ENCODE measurements around the gene TEC.
A peak's percentile ranks its signal among the peaks of the same experiment; 100 is the strongest.

TEC gene

GRCh38 chr4:48153791-48154550 lies 115.7 kb downstream of the TEC start:
- no peak for DNase-seq

- DNase-seq: no peak
These were observed 117.4 kb downstream of the TEC start for GRCh38 chr4:48152259-48152658.

- DNase-seq: no peak
These were observed 119.7 kb downstream of the TEC start for GRCh38 chr4:48149827-48150370.

GRCh38 chr4:48147621-48148020 lies 122.0 kb downstream of the TEC start:
- DNase-seq: no peak

GRCh38 chr4:48141048-48141447 lies 128.6 kb downstream of the TEC start:
- DNase-seq: no peak

DNA sequence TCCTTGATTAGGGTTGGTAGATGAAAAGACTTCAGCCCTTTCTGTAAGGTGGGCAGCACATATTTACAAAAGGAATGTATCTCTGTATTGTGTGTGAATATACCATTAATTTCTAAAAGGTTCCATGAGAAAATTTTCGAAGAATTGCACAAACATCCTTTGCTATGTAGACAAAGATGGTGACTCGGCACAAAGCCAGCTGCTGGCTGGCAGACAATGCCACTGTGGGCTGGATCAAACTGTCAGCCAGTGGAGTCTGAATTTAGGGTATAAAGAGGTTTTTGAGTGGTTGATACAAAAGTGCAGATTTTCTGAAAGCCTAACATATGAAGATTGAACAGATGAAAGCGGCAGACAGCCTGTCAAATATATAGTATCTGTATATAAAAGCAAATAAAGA lies 129.9 kb downstream of the TEC start:
- DNase-seq: no peak

DNA sequence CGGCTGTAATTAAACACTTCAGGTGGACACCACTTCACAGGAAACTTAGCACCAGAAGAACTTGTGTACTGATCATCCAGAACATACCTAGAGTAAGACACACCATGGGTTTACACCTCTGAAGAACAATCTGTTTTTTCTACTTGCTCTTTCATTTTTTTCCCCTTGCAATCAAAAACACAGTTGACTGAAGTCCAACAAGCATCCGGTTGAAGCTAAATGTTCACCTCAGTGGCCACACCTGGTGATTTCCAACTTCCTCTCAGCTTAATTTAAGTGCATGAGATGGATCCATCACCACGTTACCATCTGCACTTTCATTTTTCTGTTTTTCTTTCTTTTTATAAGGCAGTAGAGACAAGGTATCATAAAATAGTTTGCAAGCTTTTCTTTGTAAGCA lies 130.7 kb downstream of the TEC start:
- no peak for DNase-seq

DNA sequence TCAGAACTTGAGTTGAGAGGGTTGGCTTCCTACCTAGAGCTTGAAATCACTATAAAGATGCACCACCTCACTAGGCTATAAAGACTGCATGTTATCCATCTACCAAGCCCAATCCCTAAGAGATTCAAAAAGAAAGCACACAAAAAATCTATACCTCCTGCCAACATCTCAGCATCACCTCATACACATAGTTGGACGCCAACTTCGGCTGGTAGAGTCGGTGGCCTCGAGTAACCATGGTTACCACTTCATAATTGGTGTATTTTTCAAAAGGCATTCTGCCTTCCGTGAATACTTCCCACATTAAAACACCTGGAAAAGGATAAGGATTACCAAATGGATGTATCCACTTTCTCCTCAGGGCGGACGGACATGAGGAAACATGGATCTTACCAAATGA lies 131.1 kb downstream of the TEC start:
- DNase-seq: no peak

GRCh38 chr4:48137846-48138245 lies 131.8 kb downstream of the TEC start:
- no peak for DNase-seq

DNA sequence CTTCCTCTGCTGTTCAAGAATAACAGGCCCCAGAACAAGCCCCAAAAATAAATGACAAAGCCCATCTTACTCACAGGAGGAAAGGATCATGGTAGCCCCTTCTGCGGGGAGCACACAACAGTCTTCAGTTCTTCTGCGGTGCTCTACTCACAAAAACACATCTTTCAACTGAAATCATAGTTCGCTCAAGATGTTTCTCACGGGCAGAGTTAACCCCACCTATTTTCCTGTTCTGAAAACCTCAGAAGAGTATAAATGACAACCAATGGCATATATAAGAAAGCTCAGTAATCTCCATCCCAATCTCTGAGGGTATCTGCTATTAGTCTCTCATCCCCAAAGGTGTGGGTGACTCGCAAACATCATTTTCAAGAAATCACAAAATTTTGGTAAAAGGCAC lies 135.6 kb downstream of the TEC start, which contains the start of gene TXK:
Gene TXK, minus strand, starts transcription at position 170 of the 400 bp plus-strand sequence. Its CDS starts 80 bp downstream, at position 90.
- DNase-seq: no peak

DNA sequence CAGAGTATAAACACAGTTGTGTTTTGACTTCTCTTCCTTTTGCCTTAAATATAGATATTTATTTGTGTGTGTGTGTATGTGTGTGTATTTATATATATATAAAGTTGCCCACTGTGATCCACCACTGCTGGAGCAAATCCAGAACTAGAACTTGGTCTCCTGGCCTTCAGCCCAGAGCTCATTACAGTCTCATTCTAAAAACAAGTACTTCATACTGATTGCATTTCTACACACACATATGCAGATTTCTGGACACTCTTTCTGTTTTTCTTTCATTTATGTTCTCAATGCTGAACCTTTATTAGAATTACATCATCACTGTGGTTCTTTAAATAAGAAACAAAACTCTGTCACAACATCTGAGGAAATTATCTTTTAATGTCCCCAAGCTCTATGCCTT lies 136.0 kb downstream of the TEC start:
- DNase-seq: no peak

DNA sequence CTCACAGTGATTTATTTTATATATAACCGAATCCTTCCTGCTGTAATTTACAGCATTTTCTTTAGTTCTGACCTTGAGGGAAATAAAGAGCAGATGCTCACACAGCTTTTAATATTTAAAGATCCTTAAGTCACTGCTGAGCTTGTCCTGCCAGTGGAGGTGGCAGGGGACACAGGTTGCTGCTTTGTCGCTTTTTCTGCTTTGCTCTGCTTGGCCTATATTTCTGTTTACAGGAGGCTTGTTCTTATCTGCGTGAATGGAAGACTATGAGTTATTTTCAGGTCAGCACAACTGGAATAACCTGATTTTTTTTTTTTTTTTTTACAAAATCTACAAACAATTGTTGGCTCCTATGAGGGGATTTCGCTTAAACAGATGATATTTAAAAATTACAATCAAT lies 137.9 kb downstream of the TEC start:
- no peak for DNase-seq

- no peak for DNase-seq
These were observed 139.5 kb downstream of the TEC start for GRCh38 chr4:48130100-48130499.

DNA sequence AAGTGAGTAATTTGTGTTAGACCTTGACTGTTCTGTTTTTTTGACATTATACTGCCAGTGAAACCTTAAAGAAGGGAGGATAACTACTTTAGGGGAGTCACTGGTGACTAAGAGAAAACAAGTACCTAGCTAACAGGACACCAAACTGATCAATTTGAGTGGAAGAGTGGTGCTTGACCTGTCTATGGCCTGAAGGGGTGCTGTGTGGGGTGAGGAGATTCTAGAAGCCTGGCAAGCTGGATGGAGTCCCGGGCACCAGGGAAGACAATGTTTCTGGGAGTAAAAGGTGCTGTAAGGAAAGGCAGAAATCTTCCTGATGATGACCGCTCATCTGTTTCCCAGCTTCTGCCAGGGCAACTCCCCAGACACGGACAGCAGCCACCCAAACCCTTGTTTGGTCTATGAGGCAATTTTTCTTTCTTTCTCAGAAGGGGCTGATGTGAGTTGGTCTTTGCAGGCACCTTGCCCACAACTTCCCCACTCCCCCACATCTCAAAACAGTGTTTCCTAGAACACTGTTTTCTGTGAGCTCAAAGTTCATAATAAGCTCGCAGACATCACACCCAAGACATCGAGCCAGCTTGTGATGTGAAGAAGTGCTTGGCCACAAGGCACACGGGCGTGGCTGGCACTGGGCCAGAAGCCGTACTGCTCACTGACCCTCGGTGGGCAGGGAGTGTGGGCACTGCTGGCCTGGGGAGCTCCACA lies 140.2 kb downstream of the TEC start:
- peak; percentile 49 for DNase-seq

GRCh38 chr4:48127682-48128404 lies 141.8 kb downstream of the TEC start:
- peak; percentile 87 for DNase-seq

- DNase-seq: no peak
These were observed 142.4 kb downstream of the TEC start for GRCh38 chr4:48127231-48127630.

DNA sequence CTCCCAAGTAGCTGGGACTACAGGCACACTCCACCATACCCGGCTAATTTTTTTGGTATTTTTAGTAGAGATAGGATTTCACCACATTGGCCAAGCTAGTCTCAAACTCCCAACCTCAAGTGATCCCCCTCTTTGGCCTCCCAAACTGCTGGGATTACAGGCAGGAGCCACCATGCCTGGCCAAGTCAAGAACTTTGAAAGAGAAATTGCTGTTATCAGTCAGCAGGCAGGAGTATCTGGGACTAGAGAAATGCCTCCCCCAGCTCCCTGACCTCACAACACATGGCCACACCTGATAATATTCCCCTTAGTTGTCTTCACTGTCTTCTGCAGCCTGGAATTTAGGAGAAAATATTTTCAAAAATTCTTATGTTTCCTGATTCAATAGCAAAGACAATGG lies 143.0 kb downstream of the TEC start:
- no peak for DNase-seq

- no peak for DNase-seq
These were observed 144.8 kb downstream of the TEC start for GRCh38 chr4:48124870-48125269.

DNA sequence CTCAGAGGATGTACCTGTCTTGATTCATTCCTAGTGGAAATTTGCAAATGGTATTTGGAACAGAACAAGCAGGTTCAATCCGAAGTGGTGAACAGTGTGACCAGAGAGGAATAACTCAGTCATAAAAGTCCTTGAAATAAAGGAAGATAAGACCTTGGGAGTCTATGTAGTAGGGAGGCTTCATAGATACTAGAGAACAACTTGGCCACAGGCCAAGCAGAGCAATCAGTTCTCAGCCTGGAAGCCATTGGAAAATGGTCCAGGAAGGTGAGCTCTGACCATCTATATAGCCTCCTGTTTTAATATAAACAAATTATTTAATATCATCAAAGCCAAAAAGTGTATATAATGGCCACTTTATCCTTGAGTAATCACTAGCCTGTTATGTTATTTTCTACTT lies 146.9 kb downstream of the TEC start:
- no peak for DNase-seq

- DNase-seq: no peak
These were observed 148.5 kb downstream of the TEC start for GRCh38 chr4:48121180-48121579.

- no peak for DNase-seq
These were observed 149.5 kb downstream of the TEC start for GRCh38 chr4:48120132-48120531.

- no peak for DNase-seq
These were observed 150.0 kb downstream of the TEC start for GRCh38 chr4:48119646-48120045.

DNA sequence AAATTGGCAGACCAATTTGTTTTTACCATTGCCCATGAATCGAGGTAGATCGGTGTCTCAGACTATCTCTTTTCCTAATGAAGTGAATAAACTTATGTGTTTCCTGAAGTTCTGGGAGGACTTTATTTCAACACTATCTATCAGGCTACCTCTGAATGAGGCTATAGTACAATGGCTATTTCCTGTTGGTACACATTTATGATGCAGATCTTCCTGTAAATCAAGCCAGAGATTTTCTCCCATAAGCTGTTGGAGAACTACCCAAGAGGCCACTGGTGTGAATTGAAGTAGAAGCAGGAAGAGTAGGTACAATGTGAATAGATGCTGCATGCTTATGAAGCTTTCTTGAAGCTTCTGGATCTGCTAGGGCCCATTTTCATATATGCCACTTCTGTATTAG lies 151.6 kb downstream of the TEC start:
- DNase-seq: no peak

- no peak for DNase-seq
These were observed 153.1 kb downstream of the TEC start for GRCh38 chr4:48116582-48116981.
